ENCODE measurements around the gene APPL2. TPM values are rescaled to one million over a fixed set of nuclear protein-coding genes. Genes with fewer than 3 reads are reported as not detected.

Gene APPL2
- total RNA-seq, 1 experiment from 2014 or later: 49.2 TPM

- H3K27me3 Mint-ChIP-seq (ENCODE audit: insufficient read depth, unreplicated experiment): no peaks in the 10 kb centered on the region
- intact Hi-C loops (cut with micrococcal nuclease; ENCODE audit: unreplicated experiment): no loop called here
- no peaks in the 10 kb centered on the region for H3K27me3 ChIP-seq (replicated peaks; ENCODE audit: control insufficient read depth, insufficient read depth, low read length)
- BruUV-seq (replicated peaks): no TSS peak
- H3K4me1 ChIP-seq: no peaks in the 10 kb centered on the region
- ChIA-PET CTCF (no interaction called here), POLR2A (no interaction called here)
- H3K36me3 Mint-ChIP-seq (ENCODE audit: insufficient read depth, unreplicated experiment): no peaks in the 10 kb centered on the region
- H3K36me3 ChIP-seq (ENCODE audit: control insufficient read depth, insufficient read depth, low read length): no peaks in the 10 kb centered on the region
- H3K4me3 ChIP-seq (ENCODE audit: low read depth, low read length): no peak overlapping the region
- no peak for TF ChIP-seq CTCF (IDR thresholded peaks at IDR 0.05; ENCODE audit: insufficient read depth in 1 of 2, low read depth in 1 of 2, low read length in 1 of 2, severe bottlenecking in 1 of 2, unreplicated experiment in 1 of 2)
- DNase-seq: no peak
- H3K4me3 Mint-ChIP-seq (ENCODE audit: unreplicated experiment): no peak overlapping the region
- H3K4me1 Mint-ChIP-seq (ENCODE audit: low read depth, unreplicated experiment): no peaks in the 10 kb centered on the region
- no peaks in the 10 kb centered on the region for H3K9me3 Mint-ChIP-seq (ENCODE audit: unreplicated experiment)
- no peak overlapping the region for H3K27ac Mint-ChIP-seq (ENCODE audit: unreplicated experiment)
- H3K9me3 ChIP-seq: no peaks in the 10 kb centered on the region
Measured at GRCh38 chr12:105264771-105265170, 28.8 kb upstream of the APPL2 start.

DNA sequence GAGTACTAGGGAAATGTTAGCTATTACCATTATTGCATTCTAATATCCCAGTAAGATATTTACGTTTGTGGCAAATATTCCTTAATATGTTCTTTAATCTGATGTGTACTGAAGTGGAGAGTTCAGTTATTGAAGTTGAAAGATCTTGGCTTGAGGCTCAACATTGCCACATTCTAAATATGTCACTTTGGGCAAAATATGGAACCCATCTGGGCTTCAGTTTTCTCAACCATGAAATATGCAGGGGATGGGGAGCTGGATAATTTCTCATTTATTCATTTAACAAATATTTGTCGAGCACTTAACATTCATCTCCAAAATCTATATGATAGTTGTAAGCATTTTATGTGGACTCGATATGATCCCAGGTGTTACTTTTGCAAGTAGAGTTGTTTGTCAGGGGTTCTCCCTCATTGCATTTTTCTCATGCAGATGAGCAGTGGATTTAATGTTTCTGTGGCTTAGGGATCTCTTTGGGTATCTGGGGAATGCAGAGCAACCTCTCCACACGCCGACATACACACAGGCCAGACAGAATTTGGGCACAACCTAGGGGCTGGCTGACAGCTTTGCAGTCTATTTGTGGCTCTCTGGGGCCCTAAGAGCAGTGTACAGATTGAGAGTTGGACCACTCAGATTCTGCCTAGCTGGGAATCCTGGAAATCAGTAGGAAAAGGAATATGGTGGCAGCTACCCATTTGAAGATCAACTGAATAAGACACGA is 26.6 kb upstream of the APPL2 start:
- no peak for TF ChIP-seq CTCF (IDR thresholded peaks at IDR 0.05; ENCODE audit: insufficient read depth in 1 of 2, low read depth in 1 of 2, low read length in 1 of 2, severe bottlenecking in 1 of 2, unreplicated experiment in 1 of 2)
- no peaks in the 10 kb centered on the region for H3K27me3 Mint-ChIP-seq (ENCODE audit: insufficient read depth, unreplicated experiment)

DNA sequence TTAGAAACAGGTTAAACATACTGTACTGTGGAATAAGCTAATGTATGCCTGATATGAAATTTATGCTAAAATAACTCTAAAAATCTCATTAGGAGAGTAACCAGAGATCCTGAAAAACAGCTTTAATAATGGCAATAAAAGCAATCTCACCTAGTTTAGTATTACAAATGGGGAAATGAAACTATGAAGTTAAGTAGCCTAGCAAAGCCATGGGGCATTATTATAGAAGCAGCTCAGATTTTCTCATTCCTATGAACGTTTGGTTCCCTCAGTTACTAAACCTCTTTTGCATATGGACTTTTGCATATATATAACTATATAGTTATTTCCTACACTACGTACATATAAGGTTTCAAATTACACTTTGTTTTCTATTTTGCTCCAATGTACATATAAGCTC is 25.0 kb upstream of the APPL2 start:
- H3K36me3 ChIP-seq (ENCODE audit: control insufficient read depth, insufficient read depth, low read length): no peaks in the 10 kb centered on the region
- TF ChIP-seq CTCF (IDR thresholded peaks at IDR 0.05; ENCODE audit: insufficient read depth in 1 of 2, low read depth in 1 of 2, low read length in 1 of 2, severe bottlenecking in 1 of 2, unreplicated experiment in 1 of 2): no peak

More for the DNA sequence above, 26.6 kb upstream of the APPL2 start:
- CTCF ChIA-PET: no interaction called here
- intact Hi-C loops (cut with micrococcal nuclease; ENCODE audit: unreplicated experiment): no loop called here
- Mint-ChIP-seq H3K4me1 (ENCODE audit: low read depth, unreplicated experiment) (no peaks in the 10 kb centered on the region), H3K4me3 (ENCODE audit: unreplicated experiment) (no peak overlapping the region), H3K36me3 (ENCODE audit: insufficient read depth, unreplicated experiment) (no peaks in the 10 kb centered on the region), H3K27ac (ENCODE audit: unreplicated experiment) (no peak overlapping the region), H3K9me3 (ENCODE audit: unreplicated experiment) (no peaks in the 10 kb centered on the region)
- no peak overlapping the region for H3K4me3 ChIP-seq (ENCODE audit: low read depth, low read length)
- no peak for DNase-seq
- no peaks in the 10 kb centered on the region for H3K4me1 ChIP-seq
- no peaks in the 10 kb centered on the region for H3K9me3 ChIP-seq
- no peaks in the 10 kb centered on the region for H3K27me3 ChIP-seq (replicated peaks; ENCODE audit: control insufficient read depth, insufficient read depth, low read length)
- H3K36me3 ChIP-seq (ENCODE audit: control insufficient read depth, insufficient read depth, low read length): no peaks in the 10 kb centered on the region
- POLR2A ChIA-PET: no interaction called here
- no TSS peak for BruUV-seq (replicated peaks)

More for the DNA sequence above, 25.0 kb upstream of the APPL2 start:
- Histone ChIP-seq H3K27me3 (replicated peaks; ENCODE audit: control insufficient read depth, insufficient read depth, low read length) (no peaks in the 10 kb centered on the region), H3K9me3 (no peaks in the 10 kb centered on the region), H3K4me1 (no peaks in the 10 kb centered on the region), H3K4me3 (ENCODE audit: low read depth, low read length) (no peak overlapping the region)
- H3K9me3 Mint-ChIP-seq (ENCODE audit: unreplicated experiment): no peaks in the 10 kb centered on the region
- H3K4me3 Mint-ChIP-seq (ENCODE audit: unreplicated experiment): no peak overlapping the region
- BruUV-seq (replicated peaks): no TSS peak
- H3K4me1 Mint-ChIP-seq (ENCODE audit: low read depth, unreplicated experiment): peaks cover 3% of the 10 kb centered on the region
- CTCF ChIA-PET: no interaction called here
- intact Hi-C loops (cut with micrococcal nuclease; ENCODE audit: unreplicated experiment): no loop called here
- H3K27ac Mint-ChIP-seq (ENCODE audit: unreplicated experiment): no peak overlapping the region
- H3K36me3 Mint-ChIP-seq (ENCODE audit: insufficient read depth, unreplicated experiment): no peaks in the 10 kb centered on the region
- DNase-seq: no peak
- no peaks in the 10 kb centered on the region for H3K27me3 Mint-ChIP-seq (ENCODE audit: insufficient read depth, unreplicated experiment)
- POLR2A ChIA-PET: interaction anchor here (0.5 kb wide), 1 partner anchor 72 kb away, joined by 3 read pairs; no protein-coding TSS in a partner anchor

All from Caco-2 (cell line).